COLO829 (cell line): ENCODE data around the gene MAD1L1.

Experiments
- DNase-seq: peaks from one replicate; pipeline ENCODE4 v3.0.0; 2012; ENCODE audit warnings: low spot score

Gene MAD1L1

GRCh38 chr7:1968397-1969111 lies 264.2 kb downstream of the MAD1L1 start:
- DNase-seq: no peak

GRCh38 chr7:1967512-1968396 lies 265.0 kb downstream of the MAD1L1 start:
- no peak for DNase-seq

GRCh38 chr7:1966631-1967200 lies 266.0 kb downstream of the MAD1L1 start:
- no peak for DNase-seq

GRCh38 chr7:1965579-1966294 lies 267.0 kb downstream of the MAD1L1 start:
- no peak for DNase-seq

- DNase-seq: no peak
These were observed 267.7 kb downstream of the MAD1L1 start for GRCh38 chr7:1964913-1965578.

- no peak for DNase-seq
These were observed 268.4 kb downstream of the MAD1L1 start for GRCh38 chr7:1964211-1964912.

- DNase-seq: no peak
These were observed 269.2 kb downstream of the MAD1L1 start for GRCh38 chr7:1963575-1963974.

- no peak for DNase-seq
These were observed 271.0 kb downstream of the MAD1L1 start for GRCh38 chr7:1961701-1962276.

GRCh38 chr7:1959305-1959704 lies 273.4 kb downstream of the MAD1L1 start:
- DNase-seq: no peak

GRCh38 chr7:1957471-1958225 lies 275.1 kb downstream of the MAD1L1 start:
- no peak for DNase-seq

GRCh38 chr7:1956611-1957470 lies 275.9 kb downstream of the MAD1L1 start:
- no peak for DNase-seq

GRCh38 chr7:1956141-1956540 lies 276.6 kb downstream of the MAD1L1 start:
- no peak for DNase-seq

- DNase-seq: no peak
These were observed 278.3 kb downstream of the MAD1L1 start for GRCh38 chr7:1954366-1955004.

GRCh38 chr7:1953199-1954190 lies 279.2 kb downstream of the MAD1L1 start:
- no peak for DNase-seq

- DNase-seq: no peak
These were observed 280.0 kb downstream of the MAD1L1 start for GRCh38 chr7:1952781-1953180.

- no peak for DNase-seq
These were observed 280.5 kb downstream of the MAD1L1 start for GRCh38 chr7:1952169-1952760.

GRCh38 chr7:1951600-1951999 lies 281.1 kb downstream of the MAD1L1 start:
- DNase-seq: no peak
